ENCODE results near the gene ZXDC.

Gene ZXDC

GRCh38 chr3:126477061-126477380 is 1.3 kb upstream of the ZXDC start:
- TF ChIP-seq CTCF (conservative IDR thresholded peaks at IDR 0.05) (no peak), ZFX (IDR thresholded peaks at IDR 0.05) (no peak)
- H3K27ac ChIP-seq = peak overlapping the region; percentile 89

GRCh38 chr3:126476166-126477060 is 722 bp upstream of the ZXDC start:
- TF ChIP-seq ZFX (IDR thresholded peaks at IDR 0.05) (no peak), CTCF (conservative IDR thresholded peaks at IDR 0.05) (no peak)
- H3K27ac ChIP-seq = peak overlapping the region; percentile 89

- H3K27ac ChIP-seq = peak overlapping the region; percentile 89
- no peak for TF ChIP-seq CTCF (conservative IDR thresholded peaks at IDR 0.05)
- no peak for TF ChIP-seq ZFX (IDR thresholded peaks at IDR 0.05)
Observed at GRCh38 chr3:126474498-126475412, 936 bp downstream of the ZXDC start.

GRCh38 chr3:126473292-126474168 is 2.2 kb downstream of the ZXDC start:
- TF ChIP-seq ZFX (IDR thresholded peaks at IDR 0.05) (no peak), CTCF (conservative IDR thresholded peaks at IDR 0.05) (no peak)
- peak overlapping the region; percentile 89 for H3K27ac ChIP-seq

GRCh38 chr3:126472277-126473006 is 3.2 kb downstream of the ZXDC start:
- TF ChIP-seq ZFX (IDR thresholded peaks at IDR 0.05) (no peak), CTCF (conservative IDR thresholded peaks at IDR 0.05) (no peak)
- peak overlapping the region; percentile 23 for H3K27ac ChIP-seq

GRCh38 chr3:126469479-126469878 is 6.2 kb downstream of the ZXDC start:
- TF ChIP-seq CTCF (conservative IDR thresholded peaks at IDR 0.05) (no peak), ZFX (IDR thresholded peaks at IDR 0.05) (no peak)
- H3K27ac ChIP-seq = no peak overlapping the region

Measured in C4-2B (cell line).